Loucy (cell line): ENCODE measurements around the gene YES1.

ENCODE experiments used
- H2AFZ ChIP-seq: fragments of 200-600 bp; sonication (generic); 2 replicates; pipeline ENCODE4 v1.6.0; 2016; ENCODE audit warnings: antibody characterized with exemption, mild to moderate bottlenecking, low read length, moderate library complexity
- H3F3A ChIP-seq: fragments of 200-600 bp; 2 replicates; pipeline ENCODE4 v1.6.0; 2016; ENCODE audit warnings: antibody characterized with exemption, low read depth, mild to moderate bottlenecking
- H3K27me3 ChIP-seq: fragments of 200-600 bp; sonication (generic); 2 replicates; pipeline ENCODE4 v1.6.1; 2014; ENCODE audit warnings: low read length, mild to moderate bottlenecking; ENCODE audit not compliant: insufficient read depth, poor library complexity, severe bottlenecking
- H3K36me3 ChIP-seq: fragments of 200-600 bp; sonication (generic); 2 replicates; pipeline ENCODE4 v1.6.1; 2016; ENCODE audit warnings: low read length; ENCODE audit not compliant: insufficient read depth
- H3K4me1 ChIP-seq: fragments of 200-600 bp; sonication (generic); 2 replicates; pipeline ENCODE4 v1.5.1; 2014; ENCODE audit warnings: low read length, mild to moderate bottlenecking; ENCODE audit not compliant: insufficient read depth, poor library complexity, severe bottlenecking
- H3K4me2 ChIP-seq: fragments of 200-600 bp; sonication (generic); 2 replicates; pipeline ENCODE4 v1.6.0; 2014; ENCODE audit warnings: antibody characterized with exemption, low read length, low read depth, mild to moderate bottlenecking; ENCODE audit not compliant: poor library complexity, severe bottlenecking
- H3K4me3 ChIP-seq: fragments of 200-600 bp; sonication (generic); 2 replicates; pipeline ENCODE4 v1.5.1; 2014; ENCODE audit warnings: low read length, mild to moderate bottlenecking, mixed read lengths; ENCODE audit not compliant: poor library complexity, severe bottlenecking
- H3K79me2 ChIP-seq: fragments of 200-600 bp; sonication (generic); 2 replicates; pipeline ENCODE4 v1.6.1; 2014; ENCODE audit warnings: low read length; ENCODE audit not compliant: insufficient read depth
- H3K9ac ChIP-seq: fragments of 200-600 bp; sonication (generic); 2 replicates; pipeline ENCODE4 v1.6.0; 2014; ENCODE audit warnings: mild to moderate bottlenecking, low read depth, low read length, moderate library complexity; ENCODE audit not compliant: poor library complexity, severe bottlenecking
- H3K9me2 ChIP-seq: fragments of 200-600 bp; sonication (generic); replicated peaks from 2 replicates; pipeline ENCODE4 v1.6.1; 2016; ENCODE audit warnings: low read depth, low read length, mixed read lengths
- H3K9me3 ChIP-seq: fragments of 200-600 bp; sonication (generic); 2 replicates; pipeline ENCODE4 v1.6.1; 2014; ENCODE audit warnings: mild to moderate bottlenecking, antibody characterized with exemption, low read length, low read depth; ENCODE audit not compliant: insufficient read depth
- H4K20me1 ChIP-seq: fragments of 200-600 bp; sonication (generic); 2 replicates; pipeline ENCODE4 v1.6.0; 2014; ENCODE audit warnings: antibody characterized with exemption, low read length, mild to moderate bottlenecking; ENCODE audit not compliant: insufficient read depth, poor library complexity, severe bottlenecking
- EZH2phosphoT487 ChIP-seq: fragments of 200-600 bp; IDR thresholded peaks from 2 replicates; pipeline ENCODE4 v1.6.1; 2018; ENCODE audit warnings: antibody characterized with exemption, mild to moderate bottlenecking, moderate library complexity, borderline replicate concordance
- TF ChIP-seq, protein P1 (sequence below): fragments of 200-600 bp; sonication (generic); conservative IDR thresholded peaks from 2 replicates; pipeline ENCODE4 v1.5.1; 2014; ENCODE audit warnings: mild to moderate bottlenecking, antibody characterized with exemption, low read length

Gene YES1

DNA sequence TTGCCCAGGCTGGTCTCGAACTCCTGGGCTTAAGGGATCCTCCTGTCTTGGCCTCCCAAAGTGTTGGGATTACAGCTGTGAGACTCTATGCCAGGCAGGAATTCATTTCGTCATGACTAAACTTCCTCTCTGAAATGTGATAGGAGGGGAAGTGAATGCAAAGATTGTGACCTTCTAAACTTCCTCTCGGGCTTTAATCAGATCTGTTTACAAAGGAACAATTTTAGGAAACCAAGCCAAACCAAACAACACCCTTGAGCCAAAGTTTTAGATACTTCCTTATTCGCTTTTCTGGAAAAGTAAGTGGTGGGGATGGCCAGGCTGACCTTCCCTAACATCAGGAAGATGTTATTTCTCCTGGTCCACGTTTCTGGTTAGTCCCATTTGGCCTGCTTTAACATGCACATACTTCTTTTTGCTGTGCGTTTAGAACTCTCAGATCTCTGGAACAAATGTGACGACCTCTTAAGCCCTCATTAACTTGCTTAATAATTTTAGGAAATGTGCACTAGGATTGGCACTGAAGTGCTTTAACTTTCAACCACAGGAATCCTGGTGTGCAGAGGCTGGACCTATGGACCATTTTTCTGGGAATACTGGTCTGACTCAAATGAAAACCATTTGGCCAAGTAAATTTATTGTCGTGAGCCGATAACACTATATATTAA, 33.2 kb upstream of the YES1 start:
- TF ChIP-seq, protein P1, sequence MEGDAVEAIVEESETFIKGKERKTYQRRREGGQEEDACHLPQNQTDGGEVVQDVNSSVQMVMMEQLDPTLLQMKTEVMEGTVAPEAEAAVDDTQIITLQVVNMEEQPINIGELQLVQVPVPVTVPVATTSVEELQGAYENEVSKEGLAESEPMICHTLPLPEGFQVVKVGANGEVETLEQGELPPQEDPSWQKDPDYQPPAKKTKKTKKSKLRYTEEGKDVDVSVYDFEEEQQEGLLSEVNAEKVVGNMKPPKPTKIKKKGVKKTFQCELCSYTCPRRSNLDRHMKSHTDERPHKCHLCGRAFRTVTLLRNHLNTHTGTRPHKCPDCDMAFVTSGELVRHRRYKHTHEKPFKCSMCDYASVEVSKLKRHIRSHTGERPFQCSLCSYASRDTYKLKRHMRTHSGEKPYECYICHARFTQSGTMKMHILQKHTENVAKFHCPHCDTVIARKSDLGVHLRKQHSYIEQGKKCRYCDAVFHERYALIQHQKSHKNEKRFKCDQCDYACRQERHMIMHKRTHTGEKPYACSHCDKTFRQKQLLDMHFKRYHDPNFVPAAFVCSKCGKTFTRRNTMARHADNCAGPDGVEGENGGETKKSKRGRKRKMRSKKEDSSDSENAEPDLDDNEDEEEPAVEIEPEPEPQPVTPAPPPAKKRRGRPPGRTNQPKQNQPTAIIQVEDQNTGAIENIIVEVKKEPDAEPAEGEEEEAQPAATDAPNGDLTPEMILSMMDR, result no peak
- no peak for TF ChIP-seq EZH2phosphoT487
- H3K79me2 ChIP-seq, result no peaks in the 10 kb centered on the region
- no peaks in the 10 kb centered on the region for H3F3A ChIP-seq
- H3K4me3 ChIP-seq, result no peak overlapping the region
- H3K9me3 ChIP-seq, result no peaks in the 10 kb centered on the region
- H4K20me1 ChIP-seq, result no peaks in the 10 kb centered on the region
- no peak overlapping the region for H2AFZ ChIP-seq
- no peaks in the 10 kb centered on the region for H3K9me2 ChIP-seq
- no peaks in the 10 kb centered on the region for H3K36me3 ChIP-seq
- H3K4me2 ChIP-seq, result no peak overlapping the region
- H3K4me1 ChIP-seq, result no peaks in the 10 kb centered on the region
- H3K27me3 ChIP-seq, result no peaks in the 10 kb centered on the region
- H3K9ac ChIP-seq, result no peak overlapping the region

DNA sequence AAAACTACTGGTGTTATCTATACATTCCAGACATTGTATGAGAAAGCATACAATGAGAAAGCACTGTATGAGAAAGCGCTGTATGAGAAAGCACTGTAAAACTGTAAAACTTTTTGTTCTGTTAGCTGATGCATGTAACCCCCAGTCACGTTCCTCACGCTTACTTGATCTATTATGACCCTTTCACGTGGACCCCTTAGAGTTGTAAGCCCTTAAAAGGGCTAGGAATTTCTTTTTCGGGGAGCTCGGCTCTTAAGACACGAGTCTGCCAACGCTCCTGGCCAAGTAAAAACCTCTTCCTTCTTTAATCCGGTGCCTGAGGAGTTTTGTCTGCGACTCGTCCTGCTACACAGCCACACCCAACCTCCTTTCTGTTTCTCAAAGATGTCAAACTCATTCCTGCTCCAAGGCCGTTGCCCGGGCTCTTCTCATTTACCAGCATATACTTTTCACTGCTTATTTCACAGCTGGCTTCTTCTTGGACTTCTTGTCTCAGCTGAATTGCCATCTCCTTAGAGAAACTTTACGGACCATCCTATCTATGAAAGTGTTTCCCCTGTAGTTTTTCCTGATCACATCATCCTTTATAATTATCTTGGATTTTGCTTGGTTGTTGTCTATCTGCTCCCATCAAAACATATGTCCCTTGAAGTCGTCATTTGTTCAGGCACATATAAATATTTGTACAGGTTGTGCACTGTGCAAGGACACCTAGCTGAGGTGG, 29.8 kb upstream of the YES1 start:
- no peaks in the 10 kb centered on the region for H3K9me3 ChIP-seq
- no peaks in the 10 kb centered on the region for H3F3A ChIP-seq
- H3K79me2 ChIP-seq, result no peaks in the 10 kb centered on the region
- H3K9ac ChIP-seq, result no peak overlapping the region
- H3K4me1 ChIP-seq, result no peaks in the 10 kb centered on the region
- no peaks in the 10 kb centered on the region for H3K27me3 ChIP-seq
- no peak overlapping the region for H3K4me2 ChIP-seq
- H3K9me2 ChIP-seq, result no peaks in the 10 kb centered on the region
- H4K20me1 ChIP-seq, result no peaks in the 10 kb centered on the region
- no peak overlapping the region for H2AFZ ChIP-seq
- H3K4me3 ChIP-seq, result no peak overlapping the region
- no peaks in the 10 kb centered on the region for H3K36me3 ChIP-seq
- no peak for TF ChIP-seq EZH2phosphoT487
- TF ChIP-seq, protein P1, result no peak

DNA sequence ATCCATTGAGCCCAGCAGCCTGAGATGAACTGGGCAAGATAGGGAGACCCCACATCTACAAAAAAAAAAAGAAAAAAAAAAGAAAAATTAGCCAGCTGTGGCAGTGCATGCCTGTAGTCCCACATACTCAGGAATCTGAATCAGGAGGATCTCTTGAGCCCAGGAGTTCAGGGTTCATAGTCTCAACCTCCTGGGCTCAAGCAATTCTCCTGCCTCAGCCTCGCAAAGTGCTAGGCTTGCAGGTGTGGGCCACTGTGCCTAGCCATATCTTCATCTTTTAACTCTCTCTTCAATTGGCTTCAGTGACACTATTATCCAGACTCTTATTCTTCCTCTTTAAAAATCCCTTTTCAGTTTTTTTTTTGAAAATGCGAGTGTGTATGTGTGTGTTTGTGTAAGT, 28.5 kb upstream of the YES1 start:
- no peaks in the 10 kb centered on the region for H3K9me3 ChIP-seq
- TF ChIP-seq EZH2phosphoT487, result no peak
- TF ChIP-seq, protein P1, result no peak
- H4K20me1 ChIP-seq, result no peaks in the 10 kb centered on the region
- no peak overlapping the region for H3K4me2 ChIP-seq
- no peaks in the 10 kb centered on the region for H3K36me3 ChIP-seq
- no peaks in the 10 kb centered on the region for H3K9me2 ChIP-seq
- no peaks in the 10 kb centered on the region for H3K79me2 ChIP-seq
- H2AFZ ChIP-seq, result no peak overlapping the region
- H3F3A ChIP-seq, result no peaks in the 10 kb centered on the region
- H3K4me3 ChIP-seq, result no peak overlapping the region
- H3K9ac ChIP-seq, result no peak overlapping the region
- H3K4me1 ChIP-seq, result no peaks in the 10 kb centered on the region
- H3K27me3 ChIP-seq, result no peaks in the 10 kb centered on the region
